SK-N-SH treated with all-trans-retinoic acid at 6 μM for 48 hours (cell line): ENCODE data around the gene FBLN5.

Source experiments
- ATAC-seq: fragments of 200-7000 bp; cut with Tn5 transposase; 3 replicates; pipeline ENCODE4 v1.9.1; 2020; ENCODE audit warnings: mild to moderate bottlenecking, moderate library complexity
- ARNTL ChIP-seq: fragments of 450-650 bp; formaldehyde crosslinking; IDR thresholded peaks from 2 replicates; pipeline ENCODE4 v1.5.0; 2020; ENCODE audit warnings: low read depth, mild to moderate bottlenecking, moderate library complexity, borderline replicate concordance
- BACH2 ChIP-seq: fragments of 250-450 bp; sonication (Bioruptor Pico); IDR thresholded peaks from 2 replicates; pipeline ENCODE4 v1.9.0; 2021; ENCODE audit warnings: mild to moderate bottlenecking, borderline replicate concordance
- CSDC2 ChIP-seq: fragments of 250-450 bp; sonication (Bioruptor Pico); IDR thresholded peaks from 2 replicates; pipeline ENCODE4 v1.5.0; 2020; ENCODE audit warnings: mild to moderate bottlenecking, moderate library complexity
- CSRNP3 ChIP-seq: fragments of 250-450 bp; sonication (Bioruptor Pico); IDR thresholded peaks from 2 replicates; pipeline ENCODE4 v1.5.1; 2021; ENCODE audit warnings: mild to moderate bottlenecking, moderate library complexity
- ESRRG ChIP-seq: fragments of 250-450 bp; sonication (Bioruptor Pico); IDR thresholded peaks from 2 replicates; pipeline ENCODE4 v1.6.1; 2021; ENCODE audit warnings: mild to moderate bottlenecking
- ISL1 ChIP-seq: fragments of 250-450 bp; sonication (Bioruptor Pico); IDR thresholded peaks from 2 replicates; pipeline ENCODE4 v2.1.2; 2022; ENCODE audit warnings: mild to moderate bottlenecking, moderate library complexity
- PATZ1 ChIP-seq: fragments of 250-450 bp; sonication (Bioruptor Pico); IDR thresholded peaks from 2 replicates; pipeline ENCODE4 v1.8.0; 2020; ENCODE audit warnings: mild to moderate bottlenecking, moderate library complexity, borderline replicate concordance
- PPARA ChIP-seq: fragments of 250-450 bp; sonication (Bioruptor Pico); IDR thresholded peaks from 2 replicates; pipeline ENCODE4 v1.5.0; 2020; ENCODE audit warnings: mild to moderate bottlenecking, borderline replicate concordance
- RARB ChIP-seq: fragments of 250-450 bp; sonication (Bioruptor Pico); IDR thresholded peaks from 2 replicates; pipeline ENCODE4 v1.8.0; 2021; ENCODE audit warnings: mild to moderate bottlenecking, moderate library complexity
- SNAI2 ChIP-seq: fragments of 250-450 bp; sonication (Bioruptor Pico); IDR thresholded peaks from 2 replicates; pipeline ENCODE4 v1.5.0; 2020; ENCODE audit warnings: mild to moderate bottlenecking, moderate library complexity
- TOX ChIP-seq: fragments of 250-450 bp; sonication (Bioruptor Pico); IDR thresholded peaks from 2 replicates; pipeline ENCODE4 v1.8.0; 2021; ENCODE audit warnings: mild to moderate bottlenecking, moderate library complexity, borderline replicate concordance
- ZC3H10 ChIP-seq: fragments of 250-450 bp; sonication (Bioruptor Pico); IDR thresholded peaks from 2 replicates; pipeline ENCODE4 v1.5.1; 2021; ENCODE audit warnings: mild to moderate bottlenecking, moderate library complexity
- ZFP30 ChIP-seq: fragments of 450-650 bp; formaldehyde crosslinking; IDR thresholded peaks from 2 replicates; pipeline ENCODE4 v1.5.0; 2022; ENCODE audit warnings: mild to moderate bottlenecking, moderate library complexity
- ZNF565 ChIP-seq: fragments of 450-650 bp; formaldehyde crosslinking; conservative IDR thresholded peaks from 2 replicates; pipeline ENCODE4 v1.5.0; 2020; ENCODE audit warnings: low read depth, mild to moderate bottlenecking, moderate library complexity
- ZNF70 ChIP-seq: fragments of 450-650 bp; formaldehyde crosslinking; IDR thresholded peaks from 2 replicates; pipeline ENCODE4 v1.5.0; 2020; ENCODE audit warnings: mild to moderate bottlenecking, moderate library complexity
- ZNF8 ChIP-seq: fragments of 450-650 bp; formaldehyde crosslinking; IDR thresholded peaks from 2 replicates; pipeline ENCODE4 v1.5.0; 2020; ENCODE audit warnings: mild to moderate bottlenecking, moderate library complexity

FBLN5 gene

GRCh38 chr14:91829511-91829910 lies 118.0 kb downstream of the FBLN5 start:
- no peak for TF ChIP-seq SNAI2
- TF ChIP-seq ZFP30: no peak
- no peak for TF ChIP-seq ESRRG (CRISPR knock-in tag)
- TF ChIP-seq ARNTL (CRISPR knock-in tag): no peak
- TF ChIP-seq TOX (CRISPR knock-in tag): no peak
- no peak for TF ChIP-seq RARB (CRISPR knock-in tag)
- no peak for TF ChIP-seq CSDC2 (CRISPR knock-in tag)
- TF ChIP-seq PPARA (CRISPR knock-in tag): no peak
- TF ChIP-seq ZNF565: no peak
- TF ChIP-seq ZNF70: no peak
- TF ChIP-seq ZNF8 (CRISPR knock-in tag): no peak
- TF ChIP-seq PATZ1 (CRISPR knock-in tag): no peak
- ATAC-seq: no peak

- no peak for TF ChIP-seq ARNTL (CRISPR knock-in tag)
- TF ChIP-seq CSRNP3 (CRISPR knock-in tag): no peak
- TF ChIP-seq BACH2: no peak
- no peak for TF ChIP-seq ISL1
- no peak for TF ChIP-seq ZC3H10
- no peak for TF ChIP-seq CSDC2 (CRISPR knock-in tag)
- no peak for TF ChIP-seq RARB (CRISPR knock-in tag)
- ATAC-seq: no peak
Measured at GRCh38 chr14:91827746-91828145, 119.7 kb downstream of the FBLN5 start.
